ENCODE results near the gene SRPRB. TPM values are rescaled to one million over a fixed set of nuclear protein-coding genes. Genes with fewer than 3 reads are reported as not detected.
A peak's percentile ranks its signal among the peaks of the same experiment; 100 is the strongest.

The SRPRB gene
- total and polyA plus RNA-seq, 9 of the 15 experiments (the other 6 are each of a cell fraction or from before 2014, with no cell fraction given) = 29.5 to 66.0 (median 41.4) TPM

- TF ChIP-seq NCOR1 (IDR thresholded peaks at IDR 0.05) = peak; percentile 91
- TF ChIP-seq NR2F6 (CRISPR knock-in tag; IDR thresholded peaks at IDR 0.05) = no peak
- TF ChIP-seq SIRT6 (IDR thresholded peaks at IDR 0.05; ENCODE audit: low read depth, low read length) = no peak
- peak; percentile 96 for TF ChIP-seq SMARCA4 (IDR thresholded peaks at IDR 0.05)
- TF ChIP-seq ZNF282 (CRISPR knock-in tag; IDR thresholded peaks at IDR 0.05) = no peak
- no peak for TF ChIP-seq CREB3 (tag; conservative IDR thresholded peaks at IDR 0.05; ENCODE audit: low read depth)
- no peak for TF ChIP-seq ELF2 (CRISPR knock-in tag; IDR thresholded peaks at IDR 0.05)
- no peak for TF ChIP-seq TGIF2 (CRISPR knock-in tag; IDR thresholded peaks at IDR 0.05)
- TF ChIP-seq DEAF1 (CRISPR knock-in tag; IDR thresholded peaks at IDR 0.05) = no peak
- TF ChIP-seq KAT7 (CRISPR knock-in tag; IDR thresholded peaks at IDR 0.05; ENCODE audit: borderline replicate concordance) = no peak
- TF ChIP-seq RBFOX2 (IDR thresholded peaks at IDR 0.05; ENCODE audit: low read depth, low read length) = 0 out of 2 replicates have a peak, but pooled peaks have one; percentile 22
- no peak for TF ChIP-seq E2F3 (CRISPR knock-in tag; IDR thresholded peaks at IDR 0.05)
- peak in 1 of 2 experiments; percentile 58; a peak in 2 of 4 replicates for TF ChIP-seq RCOR1 (IDR thresholded peaks at IDR 0.05; ENCODE audit: borderline replicate concordance in 1 of 2, low read depth in 2 of 2, low read length in 2 of 2)
- no peak for TF ChIP-seq TFE3 (CRISPR knock-in tag; IDR thresholded peaks at IDR 0.05)
- TF ChIP-seq EWSR1 (IDR thresholded peaks at IDR 0.05; ENCODE audit: borderline replicate concordance, low read depth, partially characterized antibody) = no peak
- no peak for TF ChIP-seq GTF2A2 (tag; IDR thresholded peaks at IDR 0.05)
- TF ChIP-seq RBM17 (IDR thresholded peaks at IDR 0.05; ENCODE audit: borderline replicate concordance, low read depth, low read length) = no peak
- TF ChIP-seq STAT6 (CRISPR knock-in tag; IDR thresholded peaks at IDR 0.05) = no peak
- TF ChIP-seq ZNF133 (CRISPR knock-in tag; IDR thresholded peaks at IDR 0.05) = no peak
Observed at GRCh38 chr3:133851266-133851906, 45.8 kb downstream of the SRPRB start (continued).
